ENCODE results near the gene THAP4. TPM values are rescaled to one million over a fixed set of nuclear protein-coding genes. Genes with fewer than 3 reads are reported as not detected.

THAP4 gene
- polyA plus RNA-seq, 4 donors, result 35.4 to 101 (median 71.5) TPM

GRCh38 chr2:241560162-241560882, 76.6 kb downstream of the THAP4 start:
- 50 to 65% (median 51%) methylated on average over 18 of the region's 18 CpGs for WGBS, 3 donors
- no peak overlapping the region for H3K27ac ChIP-seq (ENCODE audit: low read depth in 1 of 3, low read length in 2 of 3)
- H3K4me3 ChIP-seq (ENCODE audit: low read depth in 1 of 3, low read length in 3 of 3), result peak overlapping the region in 1 of 3 donors; percentile 81
- FAIRE-seq (no peak), DNase-seq (no peak)
- peaks cover 2 to 7% (median 3%) of the 10 kb centered on the region in 3 donors for H3K4me1 ChIP-seq (ENCODE audit: control insufficient read depth in 3 of 3, insufficient read depth in 2 of 3, low read depth in 1 of 3, low read length in 2 of 3)
- H3K27me3 ChIP-seq (ENCODE audit: control insufficient read depth in 3 of 3, insufficient read depth in 3 of 3, low read length in 3 of 3), result peaks cover 0 to 21% (median 2%) of the 10 kb centered on the region in 3 donors
- H3K36me3 ChIP-seq (ENCODE audit: control insufficient read depth in 3 of 3, insufficient read depth in 2 of 3, low read depth in 1 of 3, low read length in 3 of 3), result peaks cover 0 to 8% (median 0%) of the 10 kb centered on the region in 3 donors
- H3K9me3 ChIP-seq (ENCODE audit: control insufficient read depth in 2 of 2, insufficient read depth in 1 of 2, low read depth in 1 of 2, low read length in 1 of 2), result peaks cover 0 to 11% of the 10 kb centered on the region in 2 donors

- Histone ChIP-seq H3K36me3 (ENCODE audit: control insufficient read depth in 3 of 3, insufficient read depth in 2 of 3, low read depth in 1 of 3, low read length in 3 of 3) (peaks cover 0 to 8% (median 0%) of the 10 kb centered on the region in 3 donors), H3K9me3 (ENCODE audit: control insufficient read depth in 2 of 2, insufficient read depth in 1 of 2, low read depth in 1 of 2, low read length in 1 of 2) (peaks cover 0 to 11% of the 10 kb centered on the region in 2 donors), H3K4me1 (ENCODE audit: control insufficient read depth in 3 of 3, insufficient read depth in 2 of 3, low read depth in 1 of 3, low read length in 2 of 3) (peaks cover 2 to 7% (median 3%) of the 10 kb centered on the region in 3 donors), H3K27ac (ENCODE audit: low read depth in 1 of 3, low read length in 2 of 3) (no peak overlapping the region), H3K4me3 (ENCODE audit: low read depth in 1 of 3, low read length in 3 of 3) (peak overlapping the region; percentile 29 to 81 (median 38)), H3K27me3 (ENCODE audit: control insufficient read depth in 3 of 3, insufficient read depth in 3 of 3, low read length in 3 of 3) (peaks cover 0 to 21% (median 2%) of the 10 kb centered on the region in 3 donors)
- 2 to 5% (median 4%) methylated on average over 55 to 78 of the region's 78 CpGs for WGBS, 3 donors
- DNase-seq, result peak; percentile 46 to 52
- FAIRE-seq, result no peak
Measured at GRCh38 chr2:241559323-241560161, 77.4 kb downstream of the THAP4 start.

GRCh38 chr2:241558532-241559322, 78.2 kb downstream of the THAP4 start, which contains the start of gene BOK:
BOK (plus strand) TSS chr2:241558745; CDS start chr2:241559484, 739 bp downstream.
- peaks cover 0 to 21% (median 2%) of the 10 kb centered on the region in 3 donors for H3K27me3 ChIP-seq (ENCODE audit: control insufficient read depth in 3 of 3, insufficient read depth in 3 of 3, low read length in 3 of 3)
- FAIRE-seq, result no peak
- peak within 1 kb of the TSS; percentile 34 to 81 (median 38) for H3K4me3 ChIP-seq (ENCODE audit: low read depth in 1 of 3, low read length in 3 of 3)
- H3K4me1 ChIP-seq (ENCODE audit: control insufficient read depth in 3 of 3, insufficient read depth in 2 of 3, low read depth in 1 of 3, low read length in 2 of 3), result peaks cover 2 to 7% (median 3%) of the 10 kb centered on the region in 3 donors
- DNase-seq, result peak; percentile 59 to 68
- peak within 1 kb of the TSS in 2 of 3 donors; percentile 13 to 50 for H3K27ac ChIP-seq (ENCODE audit: low read depth in 1 of 3, low read length in 2 of 3)
- peaks cover 0 to 11% of the 10 kb centered on the region in 2 donors for H3K9me3 ChIP-seq (ENCODE audit: control insufficient read depth in 2 of 2, insufficient read depth in 1 of 2, low read depth in 1 of 2, low read length in 1 of 2)
- H3K36me3 ChIP-seq (ENCODE audit: control insufficient read depth in 3 of 3, insufficient read depth in 2 of 3, low read depth in 1 of 3, low read length in 3 of 3), result peaks cover 0 to 8% (median 0%) of the 10 kb centered on the region in 3 donors
- 1 to 2% (median 1%) methylated on average over 82 to 98 of the region's 98 CpGs for WGBS, 3 donors

GRCh38 chr2:241556746-241557145, 80.2 kb downstream of the THAP4 start:
- H3K4me1 ChIP-seq (ENCODE audit: control insufficient read depth in 3 of 3, insufficient read depth in 2 of 3, low read depth in 1 of 3, low read length in 2 of 3), result peaks cover under 1 to 7% (median 2%) of the 10 kb centered on the region in 3 donors
- H3K36me3 ChIP-seq (ENCODE audit: control insufficient read depth in 3 of 3, insufficient read depth in 2 of 3, low read depth in 1 of 3, low read length in 3 of 3), result no peaks in the 10 kb centered on the region
- H3K27me3 ChIP-seq (ENCODE audit: control insufficient read depth in 3 of 3, insufficient read depth in 3 of 3, low read length in 3 of 3), result peaks cover 0 to 23% (median 2%) of the 10 kb centered on the region in 3 donors
- H3K9me3 ChIP-seq (ENCODE audit: control insufficient read depth in 2 of 2, insufficient read depth in 1 of 2, low read depth in 1 of 2, low read length in 1 of 2), result peaks cover 0 to 11% of the 10 kb centered on the region in 2 donors
- DNase-seq (no peak), FAIRE-seq (no peak)
- H3K4me3 ChIP-seq (ENCODE audit: low read depth in 1 of 3, low read length in 3 of 3), result no peak overlapping the region
- no peak overlapping the region for H3K27ac ChIP-seq (ENCODE audit: low read depth in 1 of 3, low read length in 2 of 3)

- WGBS, 3 donors, result 34 to 42% (median 40%) methylated on average over 3 of the region's 3 CpGs
- Histone ChIP-seq H3K27me3 (ENCODE audit: control insufficient read depth in 3 of 3, insufficient read depth in 3 of 3, low read length in 3 of 3) (peaks cover 2 to 28% (median 2%) of the 10 kb centered on the region in 3 donors), H3K27ac (ENCODE audit: low read depth in 1 of 3, low read length in 2 of 3) (no peak overlapping the region), H3K9me3 (ENCODE audit: control insufficient read depth in 2 of 2, insufficient read depth in 1 of 2, low read depth in 1 of 2, low read length in 1 of 2) (peaks cover 0 to 11% of the 10 kb centered on the region in 2 donors), H3K36me3 (ENCODE audit: control insufficient read depth in 3 of 3, insufficient read depth in 2 of 3, low read depth in 1 of 3, low read length in 3 of 3) (no peaks in the 10 kb centered on the region), H3K4me1 (ENCODE audit: control insufficient read depth in 3 of 3, insufficient read depth in 2 of 3, low read depth in 1 of 3, low read length in 2 of 3) (peaks cover 0 to 11% (median 2%) of the 10 kb centered on the region in 3 donors), H3K4me3 (ENCODE audit: low read depth in 1 of 3, low read length in 3 of 3) (no peak overlapping the region)
- DNase-seq (no peak), FAIRE-seq (no peak)
Measured at GRCh38 chr2:241555711-241556110, 81.2 kb downstream of the THAP4 start.

- H3K9me3 ChIP-seq (ENCODE audit: control insufficient read depth in 2 of 2, insufficient read depth in 1 of 2, low read depth in 1 of 2, low read length in 1 of 2), result peaks cover 0 to 11% of the 10 kb centered on the region in 2 donors
- peaks cover 0 to 23% (median 3%) of the 10 kb centered on the region in 3 donors for H3K27me3 ChIP-seq (ENCODE audit: control insufficient read depth in 3 of 3, insufficient read depth in 3 of 3, low read length in 3 of 3)
- FAIRE-seq (no peak), DNase-seq (no peak)
- no peak overlapping the region for H3K27ac ChIP-seq (ENCODE audit: low read depth in 1 of 3, low read length in 2 of 3)
- no peaks in the 10 kb centered on the region for H3K36me3 ChIP-seq (ENCODE audit: control insufficient read depth in 3 of 3, insufficient read depth in 2 of 3, low read depth in 1 of 3, low read length in 3 of 3)
- H3K4me3 ChIP-seq (ENCODE audit: low read depth in 1 of 3, low read length in 3 of 3), result no peak overlapping the region
- H3K4me1 ChIP-seq (ENCODE audit: control insufficient read depth in 3 of 3, insufficient read depth in 2 of 3, low read depth in 1 of 3, low read length in 2 of 3), result peaks cover 0 to 12% (median 1%) of the 10 kb centered on the region in 3 donors
- WGBS, 3 donors, result 76 to 86% (median 85%) methylated on average over 7 of the region's 7 CpGs
Measured at GRCh38 chr2:241554610-241555322, 82.2 kb downstream of the THAP4 start.

GRCh38 chr2:241553981-241554380, 83.0 kb downstream of the THAP4 start:
- H3K36me3 ChIP-seq (ENCODE audit: control insufficient read depth in 3 of 3, insufficient read depth in 2 of 3, low read depth in 1 of 3, low read length in 3 of 3), result no peaks in the 10 kb centered on the region
- DNase-seq, result no peak
- H3K4me1 ChIP-seq (ENCODE audit: control insufficient read depth in 3 of 3, insufficient read depth in 2 of 3, low read depth in 1 of 3, low read length in 2 of 3), result peaks cover 0 to 10% (median 0%) of the 10 kb centered on the region in 3 donors
- no peak overlapping the region for H3K4me3 ChIP-seq (ENCODE audit: low read depth in 1 of 3, low read length in 3 of 3)
- no peak for FAIRE-seq
- peaks cover 0 to 23% (median 3%) of the 10 kb centered on the region in 3 donors for H3K27me3 ChIP-seq (ENCODE audit: control insufficient read depth in 3 of 3, insufficient read depth in 3 of 3, low read length in 3 of 3)
- peaks cover 0 to 11% of the 10 kb centered on the region in 2 donors for H3K9me3 ChIP-seq (ENCODE audit: control insufficient read depth in 2 of 2, insufficient read depth in 1 of 2, low read depth in 1 of 2, low read length in 1 of 2)
- WGBS, 3 donors, result 55 to 69% (median 64%) methylated on average over 6 of the region's 6 CpGs
- H3K27ac ChIP-seq (ENCODE audit: low read depth in 1 of 3, low read length in 2 of 3), result no peak overlapping the region
